ENCODE data around the gene SNURF.
"Not testable (repeated sequence)": the region's sequence is repeated elsewhere in the genome, so short reads cannot be mapped to it uniquely, and the experiment has no call there.

The SNURF gene, protein sequence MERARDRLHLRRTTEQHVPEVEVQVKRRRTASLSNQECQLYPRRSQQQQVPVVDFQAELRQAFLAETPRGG

GRCh38 chr15:24954783-24955530, at the start of gene SNURF, which contains the start of gene SNRPN:
SNURF (plus strand) TSS chr15:24954987; CDS start chr15:24955049, 62 bp downstream.
SNRPN (plus strand) TSS chr15:24954987; CDS start chr15:24974454, 19,467 bp downstream.
- DNase-seq: peak; percentile 69

- no peak for DNase-seq
Observed at GRCh38 chr15:24916305-24917009, 38.3 kb upstream of the SNURF start.

DNA sequence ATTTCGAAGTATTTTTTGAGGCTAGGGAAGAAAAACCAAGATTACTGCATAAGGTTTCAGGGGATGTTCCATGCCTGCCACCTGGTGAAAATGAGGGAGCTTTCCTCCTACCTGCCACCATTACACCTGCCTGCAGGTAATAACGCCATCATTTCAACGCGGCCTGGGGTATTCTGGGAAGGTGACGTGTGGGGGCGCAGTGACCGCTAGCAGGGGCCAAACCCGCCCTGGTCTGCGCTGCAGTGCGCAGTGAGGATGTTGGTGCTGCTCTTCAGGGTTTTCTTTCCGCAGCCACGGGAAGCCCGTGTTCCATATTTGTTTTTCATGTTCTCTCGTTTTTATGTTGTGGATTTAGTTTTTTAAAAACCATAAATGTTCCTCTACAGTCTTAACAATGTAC, 37.4 kb upstream of the SNURF start:
- no peak for DNase-seq

GRCh38 chr15:24919446-24919845, 35.3 kb upstream of the SNURF start:
- no peak for DNase-seq

DNA sequence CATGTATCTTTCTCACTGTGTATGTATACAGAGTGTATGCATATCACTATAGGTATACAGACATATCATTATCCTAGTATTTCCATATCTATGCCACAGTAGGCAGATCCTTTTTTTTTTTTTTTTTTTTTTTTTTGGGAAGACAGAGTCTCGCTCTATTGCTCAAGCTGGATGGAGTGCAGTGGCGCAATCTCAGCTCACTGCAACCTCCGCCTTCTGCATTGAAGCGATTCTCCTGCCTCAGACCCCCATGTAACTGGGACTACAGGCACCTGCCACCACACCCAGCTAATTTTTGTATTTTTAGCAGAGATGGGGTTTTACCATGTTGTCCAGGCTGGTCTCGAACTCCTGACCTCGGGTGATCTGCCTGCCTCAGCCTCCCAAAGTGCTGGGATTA, 32.0 kb upstream of the SNURF start:
- DNase-seq: not testable (repeated sequence)

- DNase-seq: no peak
Observed at GRCh38 chr15:24924153-24924552, 30.6 kb upstream of the SNURF start.

DNA sequence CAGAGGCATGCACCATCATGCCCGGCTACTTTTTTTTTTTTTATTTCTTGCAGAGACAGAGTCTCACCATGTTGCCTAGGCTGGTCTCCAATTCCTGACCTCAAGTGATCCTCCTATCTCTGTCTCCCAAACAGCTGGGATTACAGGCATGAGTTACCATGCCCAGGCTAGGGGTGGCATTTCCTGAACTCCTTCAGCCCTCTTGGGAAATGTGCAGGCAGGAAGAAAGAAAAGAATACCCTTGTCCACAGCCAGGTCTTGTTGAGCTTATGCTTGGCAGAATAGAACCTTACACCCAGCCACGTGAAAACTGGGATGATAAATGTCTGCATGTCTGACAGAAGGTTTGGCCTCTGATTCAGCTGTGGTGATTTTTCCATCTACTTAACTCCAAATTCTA, 30.2 kb upstream of the SNURF start:
- DNase-seq: no peak

DNA sequence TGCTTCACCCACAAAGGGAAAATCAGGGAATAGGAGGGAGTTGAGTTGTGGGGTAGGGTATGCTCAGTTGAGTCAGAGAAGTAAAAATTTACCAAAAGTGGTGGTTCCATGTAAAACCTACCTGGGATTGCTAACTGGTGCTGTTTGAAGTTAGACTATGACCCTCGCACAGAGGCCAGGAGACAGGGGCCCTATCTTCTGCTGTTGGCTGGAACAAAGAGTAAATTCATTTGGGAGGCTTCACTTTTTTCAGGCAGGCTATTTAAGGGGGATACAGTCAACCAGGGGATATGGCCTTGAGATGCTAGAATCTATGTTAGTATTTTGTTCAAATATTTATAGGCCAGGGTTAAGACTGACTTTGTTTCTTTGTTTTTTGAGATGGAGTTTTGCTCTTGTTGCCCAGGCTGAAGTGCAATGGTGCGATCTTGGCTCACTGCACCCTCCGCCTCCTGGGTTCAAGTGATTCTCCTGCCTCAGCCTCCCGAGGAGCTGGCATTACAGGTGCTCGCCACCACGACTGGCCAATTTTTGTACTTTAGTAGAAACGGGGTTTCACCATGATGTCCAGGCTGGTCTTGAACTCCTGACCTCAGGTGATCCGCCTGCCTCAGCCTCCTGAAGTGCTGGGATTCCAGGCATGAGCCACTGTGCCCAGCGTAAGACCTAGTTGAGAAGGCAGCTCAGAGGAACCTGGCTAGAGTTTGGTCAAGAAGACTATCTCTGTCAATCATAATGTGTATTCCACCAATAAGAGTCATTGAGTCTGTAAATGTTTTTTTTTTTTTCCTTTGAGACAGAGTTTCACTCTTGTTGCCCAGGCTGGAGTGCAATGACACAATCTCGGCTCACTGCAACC, 22.7 kb upstream of the SNURF start:
- DNase-seq: not testable (repeated sequence)

DNA sequence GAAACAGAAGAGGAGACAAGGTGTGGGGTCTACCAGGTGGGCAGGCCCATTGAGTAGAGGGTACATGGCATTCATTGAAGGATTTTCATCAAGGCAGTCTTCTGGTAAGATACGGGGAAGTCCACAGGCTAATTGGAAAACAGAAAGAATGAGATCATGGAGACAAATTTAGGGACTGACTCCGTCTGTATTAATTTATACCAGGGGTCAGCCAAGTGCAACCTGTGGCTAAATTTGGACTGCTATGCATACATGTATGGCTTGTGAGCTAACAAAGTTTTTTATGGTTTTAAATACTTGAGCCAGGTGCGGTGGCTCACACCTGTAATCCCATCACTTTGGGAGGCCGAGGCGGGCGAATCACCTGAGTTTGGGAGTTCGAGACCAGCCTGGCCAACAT, 21.1 kb upstream of the SNURF start:
- no peak for DNase-seq

- not testable (repeated sequence) for DNase-seq
Observed at GRCh38 chr15:24938224-24938623, 16.6 kb upstream of the SNURF start.

DNA sequence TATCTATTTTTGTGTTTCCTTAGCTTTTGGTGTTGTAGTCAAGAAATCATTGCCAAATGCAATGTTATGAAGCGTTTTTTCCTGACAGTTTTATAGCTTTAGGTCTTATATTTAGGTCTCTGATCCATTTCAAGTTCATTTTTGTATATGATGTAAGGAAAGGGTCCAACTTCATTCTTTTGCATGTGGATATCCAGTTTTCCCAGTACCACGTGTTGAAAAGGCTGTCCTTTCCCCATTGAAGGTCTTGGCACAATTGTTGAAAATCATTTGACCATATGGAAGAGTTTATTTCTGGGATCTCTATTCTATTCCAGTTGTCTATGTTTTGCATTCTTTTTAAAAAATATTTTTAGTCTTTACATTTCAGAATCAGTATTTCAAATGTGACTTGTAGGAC, 14.6 kb upstream of the SNURF start:
- no peak for DNase-seq

- DNase-seq: no peak
Observed at GRCh38 chr15:24943361-24943760, 11.4 kb upstream of the SNURF start.

- DNase-seq: no peak
Observed at GRCh38 chr15:24944954-24945353, 9.8 kb upstream of the SNURF start.

DNA sequence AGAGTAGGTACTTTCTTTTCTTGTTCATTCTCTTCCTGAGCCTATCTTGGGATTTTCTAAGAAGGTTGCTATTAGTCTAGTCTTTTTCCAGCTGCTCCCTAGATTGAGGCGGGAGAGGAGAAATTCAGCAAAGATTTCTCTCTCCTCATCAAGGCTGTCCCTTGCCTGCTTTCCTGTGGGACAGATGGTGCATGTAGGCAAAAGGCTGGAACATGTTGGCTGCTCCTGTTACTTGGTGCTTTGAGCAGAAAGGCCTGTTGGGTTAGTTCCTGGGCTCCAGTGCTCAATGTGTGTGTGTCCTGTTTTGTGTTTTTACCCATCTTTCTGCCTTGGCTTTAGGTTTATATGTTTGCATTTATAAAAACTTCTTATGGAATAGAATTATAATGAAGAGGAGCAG, 9.1 kb upstream of the SNURF start:
- no peak for DNase-seq

- DNase-seq: no peak
Observed at GRCh38 chr15:24948495-24948894, 6.3 kb upstream of the SNURF start.

- peak; percentile 41 for DNase-seq
Observed at GRCh38 chr15:24955531-24955921, 739 bp downstream of the SNURF start.

DNA sequence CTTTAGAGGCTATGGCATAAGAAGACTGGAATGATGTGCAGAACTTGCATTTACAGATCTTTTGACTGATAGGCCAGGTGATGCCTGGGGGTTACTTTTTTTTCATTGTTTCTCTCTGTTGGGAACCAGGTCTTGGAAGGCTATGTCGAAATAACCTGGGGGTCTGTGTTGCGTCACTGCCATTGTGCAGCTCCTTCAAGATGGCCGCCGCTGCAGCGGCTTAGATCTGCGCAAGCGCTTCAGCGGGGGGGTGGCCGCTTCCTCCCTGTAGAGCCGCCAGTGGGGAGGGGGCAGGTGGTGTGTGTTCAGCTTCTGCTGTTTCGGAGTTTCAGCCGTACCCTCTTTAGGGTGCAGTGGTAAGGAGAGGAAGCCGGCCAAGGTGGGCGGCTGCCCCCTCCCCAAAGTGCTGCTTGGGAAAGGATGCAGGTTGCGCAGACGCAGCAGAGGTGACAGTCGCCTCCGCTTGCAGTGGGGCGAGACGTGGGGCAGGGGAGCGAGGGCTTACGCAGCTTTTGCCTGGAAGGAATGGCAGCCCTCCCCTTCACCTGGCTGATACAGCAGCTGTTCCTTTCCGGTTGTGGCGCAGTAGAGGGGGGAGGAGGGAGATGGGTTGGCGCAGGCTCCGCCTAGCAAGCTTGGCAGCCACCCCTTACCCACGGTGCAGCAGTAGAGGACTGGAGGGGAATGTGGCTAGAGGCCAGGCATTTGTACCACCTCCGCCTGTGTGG, 1.5 kb downstream of the SNURF start:
- DNase-seq: peak; percentile 57

- DNase-seq: no peak
Observed at GRCh38 chr15:24957691-24958090, 2.9 kb downstream of the SNURF start.

GRCh38 chr15:24961967-24962366, 7.2 kb downstream of the SNURF start:
- no peak for DNase-seq

- no peak for DNase-seq
Observed at GRCh38 chr15:24962880-24963279, 8.1 kb downstream of the SNURF start.

GRCh38 chr15:24966364-24967103, 11.7 kb downstream of the SNURF start:
- no peak for DNase-seq

DNA sequence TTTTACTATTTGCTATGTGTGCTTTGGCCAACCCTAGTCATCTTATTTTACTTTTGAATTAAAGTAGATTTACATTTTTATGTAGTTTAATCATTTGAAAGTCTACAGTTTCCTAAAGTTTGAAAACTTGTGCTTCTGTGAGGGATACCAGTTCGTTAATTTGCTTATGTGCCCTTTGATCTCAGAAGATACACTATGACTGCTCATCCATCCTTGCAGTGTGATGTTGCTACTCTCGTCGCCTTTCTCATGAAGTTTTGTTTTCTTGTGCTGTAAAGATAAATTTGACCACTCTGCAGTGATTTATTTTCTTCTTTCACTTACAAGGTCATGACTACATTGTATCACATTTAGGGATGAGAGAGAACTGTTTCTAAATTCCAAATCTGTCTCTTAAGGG, 16.3 kb downstream of the SNURF start:
- DNase-seq: no peak

Measured in activated CD4-positive, CD25-positive, alpha-beta regulatory T cell treated with anti-CD3 and anti-CD28 coated beads, Interleukin-2, amount 50 U/mL, for 72 hours (primary cell).